Thyroid gland (tissue), 4 donors: Measurements from ENCODE around the gene ORM2. TPM values are rescaled to one million over a fixed set of nuclear protein-coding genes. Genes with fewer than 3 reads are reported as not detected.

ENCODE experiments used
- DNase-seq, 2 donors: peaks; one replicate each; pipeline ENCODE4 v3.0.0-alpha.2; 2019
- H3K27ac ChIP-seq, 3 donors: fragments of 200-600 bp; sonication (generic); 1 replicate in 2 of 3; 2 replicates in 1 of 3; pipeline ENCODE4 v1.5.1; 2016 to 2019; ENCODE audit warnings: mild to moderate bottlenecking in 1 of 3, moderate library complexity in 1 of 3
- H3K27me3 ChIP-seq: fragments of 200-600 bp; sonication (generic); one replicate; pipeline ENCODE4 v1.5.1; 2019
- H3K36me3 ChIP-seq, 2 donors: fragments of 200-600 bp; sonication (generic); one replicate each; pipeline ENCODE4 v1.5.1; 2016 to 2019
- H3K4me1 ChIP-seq, 2 donors: fragments of 200-600 bp; sonication (generic); one replicate each; pipeline ENCODE4 v1.5.1; 2017 to 2019
- H3K4me3 ChIP-seq, 3 donors: fragments of 200-600 bp; sonication (generic); replicated peaks in 1 of 3; 1 replicate in 2 of 3; 2 replicates in 1 of 3; pipeline ENCODE4 v1.5.1; 2016; ENCODE audit warnings: mild to moderate bottlenecking in 1 of 3
- H3K9me3 ChIP-seq: fragments of 200-600 bp; sonication (generic); one replicate; pipeline ENCODE4 v1.5.1; 2017
- POLR2A ChIP-seq, 2 donors: fragments of 450-650 bp; IDR thresholded peaks; one replicate each; pipeline ENCODE4 v1.6.1; 2017; ENCODE audit warnings: antibody characterized with exemption in 2 of 2, mild to moderate bottlenecking in 2 of 2, moderate library complexity in 1 of 2
- WGBS, 2 donors: methylation state at CpG; one replicate each; pipeline ENCODE4 v1.1.5; 2017; 5-methylcytosine and 5-hydroxymethylcytosine counted together
- intact Hi-C: fragments of 100-400 bp; cut with DNase I; formaldehyde crosslinking; loops from one replicate; pipeline ENCODE4 v1.15.1; 2023
- total RNA-seq, 4 donors: library from RNA; depleted of rRNA; stranded (reverse); fragments of >200 nt; gene quantifications; one replicate each; pipeline ENCODE4 v1.2.3, GENCODE V29; 2016
- TF ChIP-seq, protein P1 (sequence below), 6 experiments: fragments of 200-600 bp in 3 of 6; fragments of 450-650 bp in 3 of 6; sonication (generic) in 3 of 6; IDR thresholded peaks; one replicate each; pipeline ENCODE4 v1.5.1; 2016 to 2019; ENCODE audit warnings: antibody characterized with exemption in 6 of 6, mild to moderate bottlenecking in 2 of 6, inconsistent platforms in 1 of 6, moderate library complexity in 1 of 6

Gene ORM2
- total RNA-seq, 4 donors from 2014 or later = not detected

DNA sequence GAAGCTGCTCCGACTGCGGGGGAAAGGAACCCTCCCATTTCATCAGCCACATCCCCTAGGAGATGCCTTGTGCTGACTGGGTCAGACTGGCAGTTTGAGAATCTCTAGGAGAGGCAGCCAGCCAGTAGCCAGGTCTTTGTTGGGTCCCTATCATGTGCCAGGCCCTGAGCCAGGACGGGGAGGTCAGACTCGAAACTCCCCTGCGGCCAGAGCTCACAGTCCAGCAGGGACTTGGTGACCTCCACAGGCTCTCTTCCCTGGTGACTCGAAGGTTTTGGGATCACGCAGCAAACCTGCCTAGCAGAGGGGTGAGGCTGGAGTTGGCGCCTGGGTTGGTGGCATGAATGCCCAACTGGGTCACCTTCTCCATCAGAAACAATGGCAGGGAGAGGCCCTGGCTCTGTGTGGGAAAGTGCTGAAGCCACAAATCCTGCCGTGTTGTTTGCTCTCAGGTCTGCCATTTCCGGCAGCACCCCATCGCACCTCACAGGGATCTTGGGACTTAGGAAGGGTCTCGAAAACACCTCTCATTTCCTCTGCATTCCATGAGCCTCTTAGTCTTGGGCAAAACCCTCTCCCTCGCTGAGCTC is 21.2 kb upstream of the ORM2 start:
- no peak overlapping the region for H3K4me3 ChIP-seq
- H3K4me1 ChIP-seq = peaks cover 5 to 7% of the 10 kb centered on the region in 2 donors
- TF ChIP-seq POLR2A (IDR thresholded peaks at IDR 0.05) = no peak
- TF ChIP-seq, protein P1, sequence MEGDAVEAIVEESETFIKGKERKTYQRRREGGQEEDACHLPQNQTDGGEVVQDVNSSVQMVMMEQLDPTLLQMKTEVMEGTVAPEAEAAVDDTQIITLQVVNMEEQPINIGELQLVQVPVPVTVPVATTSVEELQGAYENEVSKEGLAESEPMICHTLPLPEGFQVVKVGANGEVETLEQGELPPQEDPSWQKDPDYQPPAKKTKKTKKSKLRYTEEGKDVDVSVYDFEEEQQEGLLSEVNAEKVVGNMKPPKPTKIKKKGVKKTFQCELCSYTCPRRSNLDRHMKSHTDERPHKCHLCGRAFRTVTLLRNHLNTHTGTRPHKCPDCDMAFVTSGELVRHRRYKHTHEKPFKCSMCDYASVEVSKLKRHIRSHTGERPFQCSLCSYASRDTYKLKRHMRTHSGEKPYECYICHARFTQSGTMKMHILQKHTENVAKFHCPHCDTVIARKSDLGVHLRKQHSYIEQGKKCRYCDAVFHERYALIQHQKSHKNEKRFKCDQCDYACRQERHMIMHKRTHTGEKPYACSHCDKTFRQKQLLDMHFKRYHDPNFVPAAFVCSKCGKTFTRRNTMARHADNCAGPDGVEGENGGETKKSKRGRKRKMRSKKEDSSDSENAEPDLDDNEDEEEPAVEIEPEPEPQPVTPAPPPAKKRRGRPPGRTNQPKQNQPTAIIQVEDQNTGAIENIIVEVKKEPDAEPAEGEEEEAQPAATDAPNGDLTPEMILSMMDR (IDR thresholded peaks at IDR 0.05) = no peak
- DNase-seq = no peak
- no peak overlapping the region for H3K27ac ChIP-seq
- 88 to 90% methylated on average over 7 to 9 of the region's 13 CpGs for WGBS, 2 donors
- H3K27me3 ChIP-seq = no peaks in the 10 kb centered on the region
- H3K9me3 ChIP-seq = no peaks in the 10 kb centered on the region
- no peaks in the 10 kb centered on the region for H3K36me3 ChIP-seq
- intact Hi-C loops = no loop called here

DNA sequence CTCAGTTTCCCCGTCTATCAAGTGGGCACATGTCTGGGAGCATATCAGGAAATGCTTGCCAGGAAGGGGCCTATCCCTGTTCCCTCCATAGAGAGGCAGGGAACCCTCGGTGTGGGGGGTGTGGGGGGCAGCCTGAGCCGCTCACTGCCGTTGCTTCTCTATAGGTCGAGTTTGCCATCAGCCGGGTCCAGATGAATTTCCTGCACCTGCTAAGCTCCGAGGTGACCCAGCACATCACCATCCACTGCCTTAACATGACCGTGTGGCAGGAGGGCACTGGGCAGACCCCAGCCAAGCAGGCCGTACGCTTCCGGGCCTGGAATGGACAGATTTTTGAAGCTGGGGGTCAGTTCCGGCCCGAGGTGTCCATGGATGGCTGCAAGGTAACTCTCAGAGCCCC is 20.6 kb upstream of the ORM2 start:
- WGBS, 2 donors = 90 to 98% methylated on average over 8 to 13 of the region's 13 CpGs
- H3K27me3 ChIP-seq = no peaks in the 10 kb centered on the region
- intact Hi-C loops = no loop called here
- no peaks in the 10 kb centered on the region for H3K9me3 ChIP-seq
- no peak for DNase-seq
- no peak overlapping the region for H3K27ac ChIP-seq
- TF ChIP-seq, protein P1 (IDR thresholded peaks at IDR 0.05) = no peak
- no peak for TF ChIP-seq POLR2A (IDR thresholded peaks at IDR 0.05)
- no peak overlapping the region for H3K4me3 ChIP-seq
- peaks cover 5 to 7% of the 10 kb centered on the region in 2 donors for H3K4me1 ChIP-seq
- no peaks in the 10 kb centered on the region for H3K36me3 ChIP-seq

DNA sequence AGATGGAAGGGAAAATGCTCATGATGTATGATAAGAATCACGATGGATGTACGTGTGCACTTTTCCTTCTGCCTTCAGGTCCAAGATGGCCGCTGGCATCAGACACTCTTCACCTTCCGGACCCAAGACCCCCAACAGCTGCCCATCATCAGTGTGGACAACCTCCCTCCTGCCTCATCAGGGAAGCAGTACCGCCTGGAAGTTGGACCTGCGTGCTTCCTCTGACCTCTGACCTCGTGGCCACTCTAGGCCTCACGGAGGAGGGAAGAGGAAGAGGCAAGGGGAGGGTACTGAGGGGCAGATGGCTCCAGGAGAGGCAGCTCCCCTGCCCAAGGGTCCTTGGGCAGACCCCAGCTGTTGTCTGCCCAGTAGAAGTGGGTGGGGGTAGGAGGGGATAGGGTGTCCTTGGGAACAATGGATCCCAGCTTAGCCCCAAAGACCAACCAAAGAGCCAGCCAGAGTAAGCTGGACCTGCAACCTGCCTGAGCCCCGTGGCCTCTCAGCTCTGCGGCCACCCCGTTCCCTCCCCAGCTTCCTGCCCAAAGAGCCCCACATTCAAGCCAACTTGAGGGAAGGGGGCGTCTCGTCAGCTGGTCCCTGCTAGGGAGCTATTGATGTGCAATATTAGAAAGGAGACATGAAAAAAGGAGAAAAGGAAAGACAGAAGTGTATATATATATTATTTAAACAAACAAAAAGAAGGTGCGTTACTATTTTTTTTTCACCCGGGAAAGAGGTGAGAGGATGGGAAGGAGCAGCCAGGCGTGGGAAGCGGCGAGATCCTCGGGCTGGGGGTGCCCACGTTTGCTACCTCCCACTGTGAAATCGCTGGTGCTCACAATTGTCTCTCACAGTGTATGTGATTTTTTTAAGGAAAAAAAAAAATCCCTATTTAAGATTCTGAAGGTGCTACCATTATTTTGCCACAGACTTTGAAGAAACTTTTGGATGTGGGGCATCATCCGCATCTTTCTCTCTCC is 18.9 kb upstream of the ORM2 start:
- Histone ChIP-seq H3K27ac (no peak overlapping the region), H3K9me3 (no peaks in the 10 kb centered on the region), H3K4me1 (peaks cover under 1 to 3% of the 10 kb centered on the region in 2 donors), H3K4me3 (no peak overlapping the region), H3K36me3 (no peaks in the 10 kb centered on the region), H3K27me3 (no peaks in the 10 kb centered on the region)
- WGBS, 2 donors = 84 to 85% methylated on average over 22 of the region's 22 CpGs
- no peak for DNase-seq
- TF ChIP-seq, protein P1 (IDR thresholded peaks at IDR 0.05) = no peak
- TF ChIP-seq POLR2A (IDR thresholded peaks at IDR 0.05) = no peak
- intact Hi-C loops = no loop called here

DNA sequence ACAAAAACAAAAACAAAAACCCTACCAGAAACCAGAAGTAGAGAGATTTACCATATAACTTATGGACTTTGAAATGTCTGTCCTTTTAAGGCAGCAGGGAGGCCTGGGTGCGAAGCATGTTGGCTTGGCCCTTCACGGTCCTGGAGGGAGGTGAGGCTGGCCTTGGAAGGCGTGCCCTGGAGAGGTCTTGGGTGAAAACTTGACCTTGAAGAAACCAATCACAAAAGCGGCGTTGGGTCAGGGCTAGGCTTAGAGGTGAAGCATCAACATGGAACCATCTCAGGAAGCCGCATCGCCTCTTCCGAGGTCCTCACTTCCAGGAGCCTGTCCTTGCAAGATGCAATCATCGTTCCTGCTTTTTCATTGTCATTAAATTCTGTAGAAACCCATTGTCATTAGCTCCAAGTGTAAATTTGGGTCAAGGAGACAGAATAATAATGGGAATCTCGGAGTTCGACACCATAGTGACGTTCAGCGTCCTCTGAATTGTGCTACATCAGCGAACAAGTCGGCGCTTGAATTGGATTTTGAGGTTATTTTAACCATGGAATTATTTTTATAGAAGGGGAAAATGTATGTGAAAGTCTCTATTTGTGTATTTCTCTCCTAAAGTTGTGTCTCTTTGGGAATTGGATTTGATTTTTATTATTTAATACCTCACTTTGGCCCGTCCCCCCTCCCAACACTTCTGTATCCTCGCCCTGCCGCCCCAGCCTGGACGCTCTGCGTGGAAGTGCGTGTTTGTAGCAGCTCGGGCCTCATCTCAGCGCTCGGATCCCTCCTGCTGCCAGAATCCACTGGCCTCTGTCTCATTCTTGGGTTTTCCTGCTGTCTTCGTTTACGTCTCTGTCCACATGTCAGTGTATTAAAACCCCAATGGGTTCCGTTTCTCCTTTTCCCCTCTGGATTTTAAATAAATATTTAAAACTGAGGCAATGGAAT is 17.8 kb upstream of the ORM2 start:
- 95% methylated on average over 28 of the region's 28 CpGs for WGBS, 2 donors
- Histone ChIP-seq H3K36me3 (no peaks in the 10 kb centered on the region), H3K4me1 (peaks cover 7 to 8% of the 10 kb centered on the region in 2 donors), H3K9me3 (no peaks in the 10 kb centered on the region), H3K4me3 (no peak overlapping the region), H3K27me3 (no peaks in the 10 kb centered on the region), H3K27ac (no peak overlapping the region)
- TF ChIP-seq POLR2A (IDR thresholded peaks at IDR 0.05) = no peak
- TF ChIP-seq, protein P1 (IDR thresholded peaks at IDR 0.05) = no peak
- no peak for DNase-seq
- intact Hi-C loops = no loop called here
